H9 (cell line): ENCODE measurements around the gene AHSP. TPM values are rescaled to one million over a fixed set of nuclear protein-coding genes. Genes with fewer than 3 reads are reported as not detected.
"Not testable (repeated sequence)": the region's sequence is repeated elsewhere in the genome, so short reads cannot be mapped to it uniquely, and the experiment has no call there.

Experiments used
- DNase-seq: peaks from one replicate; pipeline ENCODE4 v3.0.0-alpha.2; 2017
- H2AFZ ChIP-seq: one replicate; pipeline ENCODE4 v1.6.1; 2013; ENCODE audit warnings: mild to moderate bottlenecking, low read length, control low read depth, moderate library complexity
- H2AK5ac ChIP-seq: 2 replicates; pipeline ENCODE4 v1.6.1; 2013; ENCODE audit warnings: low read length, control low read depth, mixed read lengths; ENCODE audit not compliant: insufficient read length
- H2BK120ac ChIP-seq: one replicate; pipeline ENCODE4 v1.6.1; 2013; ENCODE audit warnings: low read depth, mild to moderate bottlenecking, low read length, control low read depth, inconsistent platforms; ENCODE audit not compliant: poor library complexity, severe bottlenecking
- H2BK12ac ChIP-seq: 2 replicates; pipeline ENCODE4 v1.6.1; 2013; ENCODE audit warnings: low read length, control low read depth, mixed read lengths, low read depth; ENCODE audit not compliant: insufficient read length
- H2BK15ac ChIP-seq: 2 replicates; pipeline ENCODE4 v1.6.1; 2013; ENCODE audit warnings: low read depth, low read length, control low read depth
- H2BK20ac ChIP-seq: one replicate; pipeline ENCODE4 v1.6.1; 2013; ENCODE audit warnings: low read depth, mild to moderate bottlenecking, low read length, control low read depth, inconsistent platforms; ENCODE audit not compliant: poor library complexity, severe bottlenecking
- H2BK5ac ChIP-seq: 2 replicates; pipeline ENCODE4 v1.6.1; 2013; ENCODE audit warnings: low read length, control low read depth, mixed read lengths; ENCODE audit not compliant: insufficient read length
- H3K14ac ChIP-seq: 2 replicates; pipeline ENCODE4 v1.6.1; 2013; ENCODE audit warnings: low read length, control low read depth; ENCODE audit not compliant: insufficient read depth
- H3K18ac ChIP-seq: 2 replicates; pipeline ENCODE4 v1.6.1; 2013; ENCODE audit warnings: low read depth, mild to moderate bottlenecking, mixed read lengths, low read length, control low read depth; ENCODE audit not compliant: insufficient read length
- H3K23ac ChIP-seq: 2 replicates; pipeline ENCODE4 v1.6.1; 2013; ENCODE audit warnings: low read length, control low read depth, mixed read lengths, low read depth; ENCODE audit not compliant: insufficient read length
- H3K23me2 ChIP-seq: 2 replicates; pipeline ENCODE4 v1.6.1; 2013; ENCODE audit warnings: low read depth, mild to moderate bottlenecking, mixed read lengths, low read length, control low read depth; ENCODE audit not compliant: insufficient read length, poor library complexity, severe bottlenecking
- H3K27ac ChIP-seq: 2 replicates; pipeline ENCODE4 v1.5.1; 2013; ENCODE audit warnings: low read length, control low read depth, mixed read lengths, low read depth; ENCODE audit not compliant: insufficient read length
- H3K27me3 ChIP-seq: 2 replicates; pipeline ENCODE4 v1.6.1; 2013; ENCODE audit warnings: low read length, control low read depth, inconsistent platforms; ENCODE audit not compliant: insufficient read depth
- H3K4ac ChIP-seq: 2 replicates; pipeline ENCODE4 v1.6.1; 2013; ENCODE audit warnings: low read depth, mild to moderate bottlenecking, control low read depth, inconsistent platforms, low read length, moderate library complexity
- H3K4me1 ChIP-seq: 2 replicates; pipeline ENCODE4 v1.6.1; 2013; ENCODE audit warnings: low read length, control low read depth, inconsistent platforms; ENCODE audit not compliant: insufficient read depth
- H3K4me2 ChIP-seq: 2 replicates; pipeline ENCODE4 v1.6.1; 2013; ENCODE audit warnings: low read length, control low read depth, mixed read lengths; ENCODE audit not compliant: insufficient read length, insufficient read depth
- H3K56ac ChIP-seq: 2 replicates; pipeline ENCODE4 v1.6.1; 2013; ENCODE audit warnings: low read depth, mild to moderate bottlenecking, mixed read lengths, low read length, control low read depth; ENCODE audit not compliant: insufficient read length
- H3K79me1 ChIP-seq: 2 replicates; pipeline ENCODE4 v1.6.1; 2013; ENCODE audit warnings: low read depth, mild to moderate bottlenecking, moderate library complexity, low read length, control low read depth, inconsistent platforms; ENCODE audit not compliant: insufficient read depth, poor library complexity, severe bottlenecking
- H3K79me2 ChIP-seq: 2 replicates; pipeline ENCODE4 v1.6.1; 2013; ENCODE audit warnings: low read length, control low read depth, inconsistent platforms; ENCODE audit not compliant: insufficient read depth
- H3K9ac ChIP-seq: 2 replicates; pipeline ENCODE4 v1.6.1; 2013; ENCODE audit warnings: low read length, control low read depth, mixed read lengths; ENCODE audit not compliant: insufficient read length; ENCODE audit errors: extremely low read depth
- H3K9me3 ChIP-seq: one replicate; pipeline ENCODE4 v1.6.1; 2013; ENCODE audit warnings: low read depth, low read length, inconsistent platforms; ENCODE audit not compliant: control insufficient read depth
- H3T11ph ChIP-seq: one replicate; pipeline ENCODE4 v1.6.1; 2013; ENCODE audit warnings: mild to moderate bottlenecking, low read length, control low read depth, inconsistent platforms
- H4K20me1 ChIP-seq: one replicate; pipeline ENCODE4 v1.6.1; 2013; ENCODE audit not compliant: control insufficient read depth, insufficient read length, insufficient read depth
- H4K5ac ChIP-seq: 2 replicates; pipeline ENCODE4 v1.6.1; 2013; ENCODE audit warnings: low read depth, mild to moderate bottlenecking, mixed read lengths, low read length, control low read depth; ENCODE audit not compliant: insufficient read length
- H4K8ac ChIP-seq: replicated peaks from 2 replicates; pipeline ENCODE4 v1.6.1; 2013; ENCODE audit warnings: low read length, control low read depth, mixed read lengths, low read depth; ENCODE audit not compliant: insufficient read length
- H4K91ac ChIP-seq: 2 replicates; pipeline ENCODE4 v1.6.1; 2013; ENCODE audit warnings: low read depth, mild to moderate bottlenecking, moderate library complexity, mixed read lengths, low read length, control low read depth; ENCODE audit not compliant: insufficient read length
- H3K27ac Mint-ChIP-seq, 3 experiments: 2 replicates in 2 of 3; 3 replicates in 1 of 3; pipeline ENCODE4 v1.8.0; 2020 to 2021; ENCODE audit warnings: mixed read lengths in 3 of 3, mild to moderate bottlenecking in 1 of 3, moderate library complexity in 1 of 3
- H3K27me3 Mint-ChIP-seq: 2 replicates; pipeline ENCODE4 v1.8.0; 2021; ENCODE audit warnings: low read depth, mild to moderate bottlenecking, moderate library complexity, mixed read lengths
- H3K36me3 Mint-ChIP-seq, 3 experiments: 2 replicates in 2 of 3; 3 replicates in 1 of 3; pipeline ENCODE4 v1.8.0; 2020 to 2021; ENCODE audit warnings: low read depth in 3 of 3, mixed read lengths in 3 of 3; ENCODE audit not compliant: insufficient read depth in 1 of 3
- H3K4me1 Mint-ChIP-seq, 2 experiments: 2 replicates each; pipeline ENCODE4 v1.8.0; 2020; ENCODE audit warnings: mixed read lengths in 2 of 2
- H3K4me3 Mint-ChIP-seq, 2 experiments: 2 replicates in 1 of 2; 3 replicates in 1 of 2; pipeline ENCODE4 v1.8.0; 2020 to 2021; ENCODE audit warnings: mild to moderate bottlenecking in 2 of 2, mixed read lengths in 2 of 2, moderate library complexity in 1 of 2
- H3K9me3 Mint-ChIP-seq, 2 experiments: 2 replicates in 1 of 2; 3 replicates in 1 of 2; pipeline ENCODE4 v1.8.0; 2020; ENCODE audit warnings: mild to moderate bottlenecking in 2 of 2, mixed read lengths in 2 of 2, moderate library complexity in 1 of 2
- WGBS: extraction: QIAGEN DNeasy Blood & Tissue Kit; methylation state at CpG from one replicate; pipeline ENCODE4 v1.1.7; 2013; ENCODE audit warnings: missing lambda C conversion rate, low lambda C conversion rate, mixed read lengths; ENCODE audit not compliant: insufficient read length; ENCODE audit errors: extremely low coverage; 5-methylcytosine and 5-hydroxymethylcytosine counted together
- total RNA-seq: library from RNA; stranded (reverse); gene quantifications from 2 replicates; pipeline ENCODE4 v1.2.1, GENCODE V29; 2021
- TF ChIP-seq, protein P1 (sequence below): fragments of 200-600 bp; sonication (generic); conservative IDR thresholded peaks from 3 replicates; pipeline ENCODE4 v1.8.0; 2021; ENCODE audit warnings: antibody characterized with exemption, mild to moderate bottlenecking

Gene AHSP
- total RNA-seq, 1 experiment from 2014 or later, result not detected

DNA sequence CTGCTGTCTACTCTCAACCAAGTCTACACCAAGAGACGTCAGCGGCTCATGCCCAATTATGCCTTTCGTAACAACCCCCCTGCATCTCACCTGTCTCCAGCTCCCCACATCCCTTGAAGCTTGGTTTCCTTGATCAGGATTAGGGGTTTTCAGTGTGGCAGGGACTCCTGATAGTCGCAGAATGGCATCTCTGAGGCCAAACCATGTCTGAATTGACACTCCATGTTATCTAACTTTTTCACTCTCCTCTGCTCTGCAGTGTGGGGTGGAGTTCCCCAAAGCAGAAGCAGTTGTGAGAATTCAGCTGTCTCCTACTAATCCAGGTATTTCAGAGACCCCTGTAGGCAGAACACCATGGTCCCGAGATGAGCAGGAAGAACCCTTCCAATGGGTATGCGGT, 5.6 kb upstream of the AHSP start:
- H3K9me3 ChIP-seq, result no peaks in the 10 kb centered on the region
- H3K9ac ChIP-seq, result no peak overlapping the region
- H2BK5ac ChIP-seq, result no peak overlapping the region
- no peak overlapping the region for H3K14ac ChIP-seq
- H3K36me3 Mint-ChIP-seq, result no peaks in the 10 kb centered on the region; a peak in 1 of 7 replicates
- H3K56ac ChIP-seq, result no peak overlapping the region
- no peaks in the 10 kb centered on the region for H3K79me2 ChIP-seq
- H4K91ac ChIP-seq, result no peak overlapping the region
- no peak overlapping the region for H2AK5ac ChIP-seq
- H3K27ac Mint-ChIP-seq, result peak overlapping the region in 1 of 3 experiments; percentile 28; a peak in 1 of 7 replicates
- no CpG with 5 or more reads among the region's 6 CpGs for WGBS
- DNase-seq, result no peak
- H2AFZ ChIP-seq, result no peak overlapping the region
- no peak overlapping the region for H4K8ac ChIP-seq
- H3K79me1 ChIP-seq, result no peaks in the 10 kb centered on the region
- H3K27me3 Mint-ChIP-seq, result peaks cover 1% of the 10 kb centered on the region; the same call in 1 of the 2 replicates
- TF ChIP-seq, protein P1, sequence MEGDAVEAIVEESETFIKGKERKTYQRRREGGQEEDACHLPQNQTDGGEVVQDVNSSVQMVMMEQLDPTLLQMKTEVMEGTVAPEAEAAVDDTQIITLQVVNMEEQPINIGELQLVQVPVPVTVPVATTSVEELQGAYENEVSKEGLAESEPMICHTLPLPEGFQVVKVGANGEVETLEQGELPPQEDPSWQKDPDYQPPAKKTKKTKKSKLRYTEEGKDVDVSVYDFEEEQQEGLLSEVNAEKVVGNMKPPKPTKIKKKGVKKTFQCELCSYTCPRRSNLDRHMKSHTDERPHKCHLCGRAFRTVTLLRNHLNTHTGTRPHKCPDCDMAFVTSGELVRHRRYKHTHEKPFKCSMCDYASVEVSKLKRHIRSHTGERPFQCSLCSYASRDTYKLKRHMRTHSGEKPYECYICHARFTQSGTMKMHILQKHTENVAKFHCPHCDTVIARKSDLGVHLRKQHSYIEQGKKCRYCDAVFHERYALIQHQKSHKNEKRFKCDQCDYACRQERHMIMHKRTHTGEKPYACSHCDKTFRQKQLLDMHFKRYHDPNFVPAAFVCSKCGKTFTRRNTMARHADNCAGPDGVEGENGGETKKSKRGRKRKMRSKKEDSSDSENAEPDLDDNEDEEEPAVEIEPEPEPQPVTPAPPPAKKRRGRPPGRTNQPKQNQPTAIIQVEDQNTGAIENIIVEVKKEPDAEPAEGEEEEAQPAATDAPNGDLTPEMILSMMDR, result no peak
- H3K4me1 Mint-ChIP-seq, result peaks cover 15 to 18% of the 10 kb centered on the region in 2 experiments
- no peak overlapping the region for H2BK12ac ChIP-seq
- H2BK20ac ChIP-seq, result no peak overlapping the region
- no peak overlapping the region for H4K5ac ChIP-seq
- no peak overlapping the region for H3K18ac ChIP-seq
- no peaks in the 10 kb centered on the region for H4K20me1 ChIP-seq
- no peak overlapping the region for H3K4me3 Mint-ChIP-seq
- no peak overlapping the region for H2BK120ac ChIP-seq
- H2BK15ac ChIP-seq, result no peak overlapping the region
- no peak overlapping the region for H3T11ph ChIP-seq
- no peak overlapping the region for H3K4me2 ChIP-seq
- no peaks in the 10 kb centered on the region; the same call in 1 of the 2 replicates for H3K4me1 ChIP-seq
- no peaks in the 10 kb centered on the region for H3K27me3 ChIP-seq
- no peak overlapping the region for H3K4ac ChIP-seq
- H3K27ac ChIP-seq, result no peak overlapping the region
- H3K9me3 Mint-ChIP-seq, result peaks cover 7 to 10% of the 10 kb centered on the region in 2 experiments; a peak in 4 of 5 replicates
- H3K23me2 ChIP-seq, result no peaks in the 10 kb centered on the region
- no peak overlapping the region for H3K23ac ChIP-seq

GRCh38 chr16:31523768-31524167, 3.9 kb upstream of the AHSP start:
- H3K27ac ChIP-seq, H3K4ac ChIP-seq, H3K14ac ChIP-seq, H3K27ac Mint-ChIP-seq, H3K4me1 ChIP-seq, H3K27me3 ChIP-seq, H3K9me3 Mint-ChIP-seq, H3K9me3 ChIP-seq, H4K5ac ChIP-seq, H2BK12ac ChIP-seq, H3K9ac ChIP-seq, H2AFZ ChIP-seq, H3K56ac ChIP-seq, DNase-seq, H3T11ph ChIP-seq, H4K8ac ChIP-seq, H3K36me3 Mint-ChIP-seq, H4K20me1 ChIP-seq, H3K79me1 ChIP-seq, H2BK20ac ChIP-seq, H2AK5ac ChIP-seq, H3K4me2 ChIP-seq, H3K23me2 ChIP-seq, H2BK15ac ChIP-seq, H3K4me3 Mint-ChIP-seq, H4K91ac ChIP-seq, H2BK5ac ChIP-seq, H2BK120ac ChIP-seq, H3K79me2 ChIP-seq, H3K23ac ChIP-seq, H3K18ac ChIP-seq: not testable (repeated sequence)
- Mint-ChIP-seq H3K4me1 (peaks cover 20 to 22% of the 10 kb centered on the region in 2 experiments), H3K27me3 (peaks cover 13% of the 10 kb centered on the region)
- WGBS, result no CpG with 5 or more reads among the region's 6 CpGs
